H1 (cell line): ENCODE data around the gene DSCAM. TPM values are rescaled to one million over a fixed set of nuclear protein-coding genes. Genes with fewer than 3 reads are reported as not detected.

Source experiments
- CTCF ChIA-PET: fragments of 300-600 bp; sonication (Branson Sonifier 250); formaldehyde crosslinking; loops from one replicate; lab custom pipeline; 2021; ENCODE audit not compliant: partially characterized antibody; lab: Charles Lee
- POLR2A ChIA-PET: fragments of 300-600 bp; sonication (Branson Sonifier 250); formaldehyde crosslinking; loops from one replicate; lab custom pipeline; 2021; ENCODE audit warnings: inconsistent platforms; ENCODE audit not compliant: partially characterized antibody; lab: Charles Lee
- DNase-seq, 2 experiments: peaks; one replicate each; pipeline versions ENCODE4 v3.0.0 to v3.0.0-alpha.2; 2010 to 2022; ENCODE audit warnings: low spot score in 2 of 2, low read depth in 1 of 2, mixed read lengths in 1 of 2
- FAIRE-seq: peaks from 2 replicates; lab custom pipeline; 2011; peaks lifted over from hg19 to GRCh38; lab: Jason Lieb, UNC
- H2AFZ ChIP-seq: 2 replicates; pipeline ENCODE4 v1.8.1; 2012; ENCODE audit warnings: low read length, inconsistent platforms
- H2AK5ac ChIP-seq: 2 replicates; pipeline ENCODE4 v1.6.1; 2013; ENCODE audit warnings: low read depth, low read length
- H2BK120ac ChIP-seq: replicated peaks from 2 replicates; pipeline ENCODE3; 2013; ENCODE audit warnings: low read depth, low read length, inconsistent platforms
- H2BK12ac ChIP-seq: 2 replicates; pipeline ENCODE4 v1.6.1; 2013; ENCODE audit warnings: low read depth, low read length
- H2BK15ac ChIP-seq: 2 replicates; pipeline ENCODE4 v1.6.1; 2013; ENCODE audit warnings: low read length
- H2BK20ac ChIP-seq: 2 replicates; pipeline ENCODE4 v1.6.1; 2013; ENCODE audit warnings: low read length
- H2BK5ac ChIP-seq: 2 replicates; pipeline ENCODE4 v1.6.1; 2013; ENCODE audit warnings: low read depth, low read length
- H3K14ac ChIP-seq: 2 replicates; pipeline ENCODE4 v1.6.1; 2013; ENCODE audit warnings: inconsistent platforms; ENCODE audit not compliant: insufficient read length
- H3K18ac ChIP-seq: 2 replicates; pipeline ENCODE4 v1.6.1; 2013; ENCODE audit warnings: low read length; ENCODE audit errors: extremely low read depth
- H3K23ac ChIP-seq: 2 replicates; pipeline ENCODE4 v1.6.1; 2013; ENCODE audit warnings: inconsistent platforms; ENCODE audit not compliant: insufficient read length
- H3K23me2 ChIP-seq: 2 replicates; pipeline ENCODE4 v1.6.1; 2013; ENCODE audit warnings: low read depth, low read length
- H3K27ac ChIP-seq: 2 replicates; pipeline ENCODE4 v1.6.1; 2011; ENCODE audit warnings: low read depth, low read length, inconsistent platforms
- H3K27me3 ChIP-seq, 4 experiments: replicated peaks in 1 of 4; 1 replicate in 1 of 4; 2 replicates in 3 of 4; pipeline versions ENCODE4 v1.6.1 to v1.8.1; 2011 to 2013; ENCODE audit warnings: low read length in 3 of 4, mild to moderate bottlenecking in 3 of 4, inconsistent platforms in 2 of 4, mixed read lengths in 2 of 4, moderate library complexity in 1 of 4; ENCODE audit not compliant: control insufficient read depth in 3 of 4, insufficient read depth in 3 of 4; ENCODE audit errors: extremely low read depth in 1 of 4
- H3K36me3 ChIP-seq, 4 experiments: 2 replicates each; pipeline versions ENCODE4 v1.6.1 to v1.8.1; 2011 to 2013; ENCODE audit warnings: mild to moderate bottlenecking in 4 of 4, low read length in 3 of 4, moderate library complexity in 2 of 4, control low read depth in 1 of 4, inconsistent platforms in 1 of 4; ENCODE audit not compliant: insufficient read depth in 4 of 4, control insufficient read depth in 2 of 4
- H3K4ac ChIP-seq: replicated peaks from 2 replicates; pipeline ENCODE3; 2013; ENCODE audit warnings: low read length, low read depth, mixed read lengths, inconsistent platforms; ENCODE audit not compliant: insufficient read length
- H3K4me1 ChIP-seq, 4 experiments: replicated peaks in 1 of 4; 1 replicate in 1 of 4; 2 replicates in 3 of 4; pipeline versions ENCODE4 v1.6.1 to v1.8.1; 2011 to 2013; ENCODE audit warnings: low read length in 3 of 4, inconsistent platforms in 2 of 4, mixed read lengths in 1 of 4; ENCODE audit not compliant: insufficient read depth in 4 of 4, control insufficient read depth in 3 of 4
- H3K4me2 ChIP-seq, 2 experiments: 2 replicates each; pipeline versions ENCODE4 v1.6.1 to v1.8.1; 2011 to 2013; ENCODE audit warnings: low read depth in 2 of 2, low read length in 2 of 2, control low read depth in 1 of 2, inconsistent platforms in 1 of 2, mild to moderate bottlenecking in 1 of 2; ENCODE audit not compliant: insufficient read depth in 1 of 2
- H3K4me3 ChIP-seq, 4 experiments: fragments of 200-600, 300-600 bp in 1 of 4; sonication (generic), shearing (Covaris generic), sonication (Bioruptor Twin) in 1 of 4; 2 replicates each; pipeline versions ENCODE4 v1.5.1 to v1.8.1; 2011 to 2016; ENCODE audit warnings: low read length in 4 of 4, low read depth in 3 of 4, control low read depth in 2 of 4, inconsistent platforms in 2 of 4, mild to moderate bottlenecking in 2 of 4, mixed read lengths in 1 of 4, moderate library complexity in 1 of 4; ENCODE audit not compliant: insufficient read depth in 2 of 4; ENCODE audit errors: extremely low read depth in 1 of 4
- H3K56ac ChIP-seq: replicated peaks from 2 replicates; pipeline ENCODE3; 2013; ENCODE audit warnings: low read depth, mild to moderate bottlenecking, mixed read lengths, low read length, inconsistent platforms; ENCODE audit not compliant: insufficient read length
- H3K79me1 ChIP-seq: 2 replicates; pipeline ENCODE4 v1.6.1; 2013; ENCODE audit warnings: low read depth, low read length, control low read depth
- H3K79me2 ChIP-seq, 2 experiments: 2 replicates each; pipeline versions ENCODE4 v1.6.1 to v1.8.1; 2012 to 2013; ENCODE audit warnings: low read length in 2 of 2, mild to moderate bottlenecking in 2 of 2, inconsistent platforms in 1 of 2; ENCODE audit not compliant: insufficient read depth in 2 of 2, control insufficient read depth in 1 of 2
- H3K9ac ChIP-seq, 4 experiments: replicated peaks in 1 of 4; 1 replicate in 1 of 4; 2 replicates in 3 of 4; pipeline versions ENCODE4 v1.6.1 to v1.8.1; 2011 to 2013; ENCODE audit warnings: low read depth in 3 of 4, low read length in 3 of 4, control low read depth in 2 of 4, mild to moderate bottlenecking in 2 of 4, moderate library complexity in 2 of 4, inconsistent platforms in 1 of 4; ENCODE audit errors: extremely low read depth in 1 of 4
- H3K9me3 ChIP-seq, 2 experiments: 2 replicates each; pipeline versions ENCODE4 v1.6.1 to v1.8.1; 2012 to 2013; ENCODE audit warnings: mild to moderate bottlenecking in 2 of 2, moderate library complexity in 2 of 2, control low read depth in 1 of 2, inconsistent platforms in 1 of 2, low read depth in 1 of 2, low read length in 1 of 2, mixed read lengths in 1 of 2; ENCODE audit not compliant: insufficient read depth in 2 of 2
- H4K20me1 ChIP-seq, 2 experiments: replicated peaks in 1 of 2; 2 replicates each; pipeline versions ENCODE3 to v1.8.1; 2011 to 2013; ENCODE audit warnings: inconsistent platforms in 2 of 2, low read length in 2 of 2, mild to moderate bottlenecking in 1 of 2; ENCODE audit not compliant: insufficient read depth in 2 of 2, control insufficient read depth in 1 of 2
- H4K5ac ChIP-seq: 2 replicates; pipeline ENCODE4 v1.6.1; 2013; ENCODE audit warnings: low read length, low read depth, mixed read lengths, inconsistent platforms; ENCODE audit not compliant: insufficient read length
- H4K8ac ChIP-seq: 2 replicates; pipeline ENCODE4 v1.8.0; 2013; ENCODE audit warnings: mild to moderate bottlenecking, moderate library complexity, low read length, inconsistent platforms; ENCODE audit not compliant: insufficient read depth; ENCODE audit errors: extremely low read depth
- H4K91ac ChIP-seq: replicated peaks from 2 replicates; pipeline ENCODE3; 2013; ENCODE audit warnings: low read length, mixed read lengths, inconsistent platforms; ENCODE audit not compliant: insufficient read length
- RBBP5 ChIP-seq: IDR thresholded peaks from 2 replicates; pipeline ENCODE4 v1.7.1; 2012; ENCODE audit warnings: low read depth, mild to moderate bottlenecking, inconsistent platforms, low read length, moderate library complexity, borderline replicate concordance
- SIRT6 ChIP-seq: IDR thresholded peaks from one replicate; pipeline ENCODE4 v1.7.1; 2012; ENCODE audit warnings: low read length, inconsistent platforms
- SRF ChIP-seq: IDR thresholded peaks from 2 replicates; pipeline ENCODE4 v1.6.1; 2011; ENCODE audit warnings: mild to moderate bottlenecking, low read depth, low read length, moderate library complexity
- WGBS, 2 experiments: shearing (Covaris generic) in 1 of 2; methylation state at CpG; one replicate each; pipeline versions ENCODE4 v1.1.6 to v1.1.7; 2013 to 2015; ENCODE audit warnings: low lambda C conversion rate in 2 of 2, mixed read lengths in 2 of 2, inconsistent platforms in 1 of 2, low coverage in 1 of 2, missing lambda C conversion rate in 1 of 2; ENCODE audit not compliant: insufficient replicate concordance in 2 of 2, insufficient coverage in 1 of 2, insufficient read length in 1 of 2; ENCODE audit errors: extremely low coverage in 1 of 2, missing lambda C conversion rate in 1 of 2; 5-methylcytosine and 5-hydroxymethylcytosine counted together
- polyA plus RNA-seq, 7 experiments: library from polyadenylated mRNA; depleted of rRNA in 3 of 7; stranded (reverse) in 5 of 7; unstranded in 2 of 7; fragments of >200 nt in 5 of 7; fragments of 200-250 nt in 2 of 7; gene quantifications; 1 replicate in 5 of 7; 2 replicates in 1 of 7; 4 replicates in 1 of 7; pipeline versions ENCODE4 v1.2.1 to v1.2.3, GENCODE V29; 2011 to 2013; ENCODE audit warnings: missing spikeins in 2 of 7, mixed read lengths in 2 of 7
- total RNA-seq: library from RNA; stranded (reverse); fragmentation: NEBNext Ultra II Directional; extraction: Animal tissue kit (Norgen Biotek cat#: 25700); gene quantifications from 2 replicates; pipeline ENCODE4 v1.2.1, GENCODE V29; 2021

Gene DSCAM
- total and polyA plus RNA-seq, 2 of the 8 experiments (the other 6 are each of a cell fraction or from before 2014, with no cell fraction given): 0.02 to 0.15 TPM

DNA sequence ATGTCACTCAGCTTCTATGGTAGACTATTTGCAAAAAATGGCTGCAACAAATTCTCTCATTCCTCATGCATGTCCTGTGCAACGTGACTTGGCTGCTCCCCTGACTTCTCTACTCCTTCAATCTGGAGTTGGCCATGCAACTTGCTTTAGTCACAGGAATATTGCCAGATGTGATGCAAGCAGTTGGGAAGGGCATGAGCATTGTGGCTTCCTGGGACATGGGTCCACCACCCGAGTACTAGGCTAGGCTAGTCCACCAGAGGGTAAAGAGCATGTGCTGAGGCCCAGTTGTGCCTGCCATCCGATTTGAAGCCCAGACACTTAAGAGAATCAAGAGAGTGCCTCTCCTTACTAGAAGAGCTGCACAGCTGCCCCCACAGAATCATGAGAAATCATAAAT, 89.6 kb downstream of the DSCAM start:
- H2BK12ac ChIP-seq: no peak overlapping the region
- 88% methylated on average over 3 of the region's 3 CpGs; no CpG with 5 or more reads in 1 of the 2 experiments for WGBS, 2 experiments
- no peak overlapping the region; the same call in 1 of the 2 replicates for H4K8ac ChIP-seq
- no peak overlapping the region for H3K4ac ChIP-seq
- no peak overlapping the region for H2BK20ac ChIP-seq
- no peaks in the 10 kb centered on the region for H3K27me3 ChIP-seq
- H3K23ac ChIP-seq: no peak overlapping the region
- no peak overlapping the region for H3K4me2 ChIP-seq
- H3K79me1 ChIP-seq: no peaks in the 10 kb centered on the region
- H3K27ac ChIP-seq: no peak overlapping the region
- FAIRE-seq (no peak), DNase-seq (no peak)
- H3K9me3 ChIP-seq: no peaks in the 10 kb centered on the region
- no peak overlapping the region for H2AK5ac ChIP-seq
- no peaks in the 10 kb centered on the region for H4K20me1 ChIP-seq
- H3K4me3 ChIP-seq: no peak overlapping the region
- no peak overlapping the region for H2AFZ ChIP-seq
- H3K23me2 ChIP-seq: no peaks in the 10 kb centered on the region
- H2BK120ac ChIP-seq: no peak overlapping the region
- H3K9ac ChIP-seq: no peak overlapping the region
- H3K56ac ChIP-seq: no peak overlapping the region
- H3K4me1 ChIP-seq: peaks cover 0 to 1% (median 0%) of the 10 kb centered on the region in 4 experiments; a peak in 1 of 7 replicates
- no peak overlapping the region for H4K91ac ChIP-seq
- no peak overlapping the region for H2BK5ac ChIP-seq
- no peak overlapping the region for H3K18ac ChIP-seq
- H3K36me3 ChIP-seq: no peaks in the 10 kb centered on the region
- H3K79me2 ChIP-seq: no peaks in the 10 kb centered on the region
- H3K14ac ChIP-seq: no peak overlapping the region
- no peak overlapping the region for H2BK15ac ChIP-seq
- no peak overlapping the region for H4K5ac ChIP-seq
- ChIA-PET POLR2A (no interaction called here), CTCF (interaction anchor here (0.7 kb wide), 1 partner anchor 1556 kb away, joined by 3 read pairs; no protein-coding TSS in a partner anchor)
- TF ChIP-seq SRF: no peak
- TF ChIP-seq SIRT6: no peak
- TF ChIP-seq RBBP5: no peak
